ENCODE measurements around the gene TMPRSS11D. TPM values are rescaled to one million over a fixed set of nuclear protein-coding genes. Genes with fewer than 3 reads are reported as not detected.

TMPRSS11D gene
- total RNA-seq, 1 experiment from 2014 or later: not detected

- DNase-seq (ENCODE audit: low read depth): no peak
Measured at GRCh38 chr4:67891645-67892044, 7.8 kb upstream of the TMPRSS11D start.

GRCh38 chr4:67886281-67886680 lies 2.5 kb upstream of the TMPRSS11D start:
- DNase-seq (ENCODE audit: low read depth): peak; percentile 51

- peak; percentile 92 for DNase-seq (ENCODE audit: low read depth)
Measured at GRCh38 chr4:67885762-67886161, 2.0 kb upstream of the TMPRSS11D start.

GRCh38 chr4:67884701-67885100 lies 899 bp upstream of the TMPRSS11D start:
- no peak for DNase-seq (ENCODE audit: low read depth)

GRCh38 chr4:67883458-67883857 lies 344 bp downstream of the TMPRSS11D start:
- DNase-seq (ENCODE audit: low read depth): no peak

GRCh38 chr4:67880866-67881610 lies 2.8 kb downstream of the TMPRSS11D start:
- peak; percentile 83 for DNase-seq (ENCODE audit: low read depth)

GRCh38 chr4:67879486-67879885 lies 4.3 kb downstream of the TMPRSS11D start:
- no peak for DNase-seq (ENCODE audit: low read depth)

GRCh38 chr4:67877086-67877485 lies 6.7 kb downstream of the TMPRSS11D start:
- no peak for DNase-seq (ENCODE audit: low read depth)

- DNase-seq (ENCODE audit: low read depth): no peak
Measured at GRCh38 chr4:67874986-67875385, 8.8 kb downstream of the TMPRSS11D start.

GRCh38 chr4:67873116-67873515 lies 10.7 kb downstream of the TMPRSS11D start:
- DNase-seq (ENCODE audit: low read depth): no peak

- peak; percentile 56 for DNase-seq (ENCODE audit: low read depth)
Measured at GRCh38 chr4:67871867-67872266, 11.9 kb downstream of the TMPRSS11D start.

- no peak for DNase-seq (ENCODE audit: low read depth)
Measured at GRCh38 chr4:67869580-67870190, 14.1 kb downstream of the TMPRSS11D start.

GRCh38 chr4:67861513-67861912 lies 22.3 kb downstream of the TMPRSS11D start:
- peak; percentile 23 for DNase-seq (ENCODE audit: low read depth)

- DNase-seq (ENCODE audit: low read depth): no peak
Measured at GRCh38 chr4:67853336-67853735, 30.5 kb downstream of the TMPRSS11D start.

GRCh38 chr4:67820903-67821302 lies 62.9 kb downstream of the TMPRSS11D start:
- DNase-seq (ENCODE audit: low read depth): no peak

GRCh38 chr4:67810011-67810410 lies 73.8 kb downstream of the TMPRSS11D start:
- peak; percentile 4 for DNase-seq (ENCODE audit: low read depth)

- no peak for DNase-seq (ENCODE audit: low read depth)
Measured at GRCh38 chr4:67809502-67809901, 74.3 kb downstream of the TMPRSS11D start.

GRCh38 chr4:67796810-67797209 lies 87.0 kb downstream of the TMPRSS11D start:
- no peak for DNase-seq (ENCODE audit: low read depth)

GRCh38 chr4:67790721-67791120 lies 93.1 kb downstream of the TMPRSS11D start:
- DNase-seq (ENCODE audit: low read depth): no peak

- DNase-seq (ENCODE audit: low read depth): no peak
Measured at GRCh38 chr4:67787311-67787710, 96.5 kb downstream of the TMPRSS11D start.

GRCh38 chr4:67785528-67785927 lies 98.3 kb downstream of the TMPRSS11D start:
- no peak for DNase-seq (ENCODE audit: low read depth)

GRCh38 chr4:67779631-67780030 lies 104.2 kb downstream of the TMPRSS11D start:
- DNase-seq (ENCODE audit: low read depth): peak; percentile 30

GRCh38 chr4:67776746-67777145 lies 107.1 kb downstream of the TMPRSS11D start:
- no peak for DNase-seq (ENCODE audit: low read depth)

All from LHCN-M2 (cell line).